ENCODE results near the gene WDR53. TPM values are rescaled to one million over a fixed set of nuclear protein-coding genes. Genes with fewer than 3 reads are reported as not detected.

The WDR53 gene
- polyA plus RNA-seq, 1 donor from 2014 or later: 4.3 TPM

Small RNA genes lying within 50 kb of the gene (small RNA-seq; reads per million reads assigned to genes)
- 0 reads per million in 3 experiments for gene RPS29P3

Other genes starting within 250 kb of the WDR53 start
- gene TM4SF19, start 230.2 kb downstream of the WDR53 start, polyA plus RNA-seq: not detected in 2 replicates
- 18.1 and 19.6 TPM in 2 replicates for gene UBXN7, start 136.1 kb downstream of the WDR53 start, polyA plus RNA-seq
- gene RNF168, start 64.8 kb downstream of the WDR53 start, polyA plus RNA-seq: 4.2 and 4.3 TPM in 2 replicates
- gene SMCO1, start 53.2 kb downstream of the WDR53 start, polyA plus RNA-seq: not detected in 2 replicates
- gene FBXO45, start 106 bp upstream of the WDR53 start, polyA plus RNA-seq: 31.5 and 35.3 TPM in 2 replicates
- not detected in 2 replicates for gene NRROS, start 71.1 kb upstream of the WDR53 start, polyA plus RNA-seq
- gene CEP19, start 143.7 kb upstream of the WDR53 start, polyA plus RNA-seq: 37.9 and 43.1 TPM in 2 replicates
- gene PIGX, start 143.8 kb upstream of the WDR53 start, polyA plus RNA-seq: 97.3 and 116 TPM in 2 replicates
- 37.9 and 40.3 TPM in 2 replicates for gene PAK2, start 171.3 kb upstream of the WDR53 start, polyA plus RNA-seq